WERI-Rb-1 (cell line): ENCODE results near the gene XNDC1N.
"Not testable (repeated sequence)": the region's sequence is repeated elsewhere in the genome, so short reads cannot be mapped to it uniquely, and the experiment has no call there.

ENCODE experiments used
- DNase-seq: peaks from one replicate; pipeline ENCODE4 v3.0.0-alpha.2; 2020
- H3K27ac ChIP-seq: fragments of 250-450 bp; sonication (Bioruptor Pico); 2 replicates; pipeline ENCODE4 v1.5.1; 2020; ENCODE audit warnings: mild to moderate bottlenecking, moderate library complexity
- H3K27me3 ChIP-seq: fragments of 250-450 bp; sonication (Bioruptor Pico); 2 replicates; pipeline ENCODE4 v1.5.1; 2021; ENCODE audit warnings: mild to moderate bottlenecking, low read depth, moderate library complexity; ENCODE audit not compliant: insufficient read depth, severe bottlenecking
- H3K36me3 ChIP-seq: fragments of 250-450 bp; sonication (Bioruptor Pico); 2 replicates; pipeline ENCODE4 v1.5.1; 2020; ENCODE audit warnings: mild to moderate bottlenecking, moderate library complexity
- H3K4me3 ChIP-seq: 2 replicates; pipeline ENCODE4 v1.5.1; 2011; ENCODE audit warnings: low read depth, mild to moderate bottlenecking, control low read depth, low read length
- H3K9me3 ChIP-seq: fragments of 250-450 bp; sonication (Bioruptor Pico); 2 replicates; pipeline ENCODE4 v1.5.1; 2021; ENCODE audit warnings: mild to moderate bottlenecking, moderate library complexity; ENCODE audit not compliant: severe bottlenecking
- TF ChIP-seq, protein P1 (sequence below): IDR thresholded peaks from 2 replicates; pipeline ENCODE4 v1.5.1; 2011; ENCODE audit warnings: low read depth, mild to moderate bottlenecking, control low read depth, inconsistent platforms, low read length

Gene XNDC1N

DNA sequence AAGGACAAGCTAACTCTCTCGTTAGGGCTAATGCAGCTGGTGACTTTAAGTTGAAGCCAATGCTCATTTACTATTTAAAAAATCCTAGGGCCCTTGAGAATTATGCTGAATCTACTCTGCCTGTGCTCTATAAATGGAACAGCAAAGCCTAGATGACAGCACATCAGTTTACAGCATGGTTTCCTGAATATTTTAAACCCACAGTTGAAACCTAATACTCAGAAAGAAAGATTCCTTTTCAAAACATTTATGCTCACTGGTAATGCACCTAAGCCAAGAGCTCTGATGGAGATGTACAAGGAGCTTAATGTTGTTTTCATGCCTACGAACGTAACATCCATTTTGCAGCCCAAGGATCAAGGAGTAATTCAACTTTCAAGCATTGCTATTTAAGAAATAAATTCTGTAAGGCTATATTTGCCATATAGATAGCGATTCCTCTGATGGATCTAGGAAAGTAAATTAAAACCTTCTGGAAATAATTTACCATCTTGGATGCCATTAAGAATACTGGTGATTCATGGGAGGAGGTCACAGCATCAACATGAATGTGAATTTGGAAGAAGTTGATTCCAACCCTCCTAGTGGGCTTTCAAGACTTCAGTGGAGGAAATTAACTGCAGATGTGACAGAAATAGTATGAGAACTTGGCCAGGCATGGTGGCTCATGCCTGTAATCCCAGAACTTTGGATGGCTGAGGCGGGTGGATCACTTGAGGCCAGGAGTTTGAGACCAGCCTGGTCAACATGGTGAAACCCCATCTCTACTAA, 14.5 kb downstream of the XNDC1N start:
- TF ChIP-seq, protein P1, sequence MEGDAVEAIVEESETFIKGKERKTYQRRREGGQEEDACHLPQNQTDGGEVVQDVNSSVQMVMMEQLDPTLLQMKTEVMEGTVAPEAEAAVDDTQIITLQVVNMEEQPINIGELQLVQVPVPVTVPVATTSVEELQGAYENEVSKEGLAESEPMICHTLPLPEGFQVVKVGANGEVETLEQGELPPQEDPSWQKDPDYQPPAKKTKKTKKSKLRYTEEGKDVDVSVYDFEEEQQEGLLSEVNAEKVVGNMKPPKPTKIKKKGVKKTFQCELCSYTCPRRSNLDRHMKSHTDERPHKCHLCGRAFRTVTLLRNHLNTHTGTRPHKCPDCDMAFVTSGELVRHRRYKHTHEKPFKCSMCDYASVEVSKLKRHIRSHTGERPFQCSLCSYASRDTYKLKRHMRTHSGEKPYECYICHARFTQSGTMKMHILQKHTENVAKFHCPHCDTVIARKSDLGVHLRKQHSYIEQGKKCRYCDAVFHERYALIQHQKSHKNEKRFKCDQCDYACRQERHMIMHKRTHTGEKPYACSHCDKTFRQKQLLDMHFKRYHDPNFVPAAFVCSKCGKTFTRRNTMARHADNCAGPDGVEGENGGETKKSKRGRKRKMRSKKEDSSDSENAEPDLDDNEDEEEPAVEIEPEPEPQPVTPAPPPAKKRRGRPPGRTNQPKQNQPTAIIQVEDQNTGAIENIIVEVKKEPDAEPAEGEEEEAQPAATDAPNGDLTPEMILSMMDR = no peak
- no peaks in the 10 kb centered on the region for H3K27me3 ChIP-seq
- H3K4me3 ChIP-seq = no peak overlapping the region
- DNase-seq = no peak
- H3K27ac ChIP-seq = no peak overlapping the region
- peaks cover 8% of the 10 kb centered on the region for H3K36me3 ChIP-seq
- H3K9me3 ChIP-seq = no peaks in the 10 kb centered on the region

DNA sequence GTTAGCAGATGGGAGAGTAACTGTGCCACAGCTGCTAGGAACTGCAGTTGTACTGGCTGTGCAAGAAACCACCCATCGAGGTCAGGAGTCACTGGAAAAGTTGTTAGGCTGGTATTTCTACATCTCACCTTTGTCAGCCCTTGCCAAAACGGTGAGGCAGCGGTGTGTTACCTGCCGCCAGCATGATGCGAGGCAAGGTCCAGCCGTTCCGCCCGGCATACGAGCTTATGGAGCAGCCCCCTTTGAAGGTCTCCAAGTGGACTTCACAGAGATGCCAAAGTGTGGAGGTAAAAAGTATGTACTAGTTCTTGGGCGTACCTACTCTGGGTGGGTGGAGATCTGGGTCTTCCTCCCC, 16.4 kb downstream of the XNDC1N start:
- not testable (repeated sequence) for DNase-seq, H3K36me3 ChIP-seq, H3K27me3 ChIP-seq, H3K4me3 ChIP-seq, H3K9me3 ChIP-seq, H3K27ac ChIP-seq

DNA sequence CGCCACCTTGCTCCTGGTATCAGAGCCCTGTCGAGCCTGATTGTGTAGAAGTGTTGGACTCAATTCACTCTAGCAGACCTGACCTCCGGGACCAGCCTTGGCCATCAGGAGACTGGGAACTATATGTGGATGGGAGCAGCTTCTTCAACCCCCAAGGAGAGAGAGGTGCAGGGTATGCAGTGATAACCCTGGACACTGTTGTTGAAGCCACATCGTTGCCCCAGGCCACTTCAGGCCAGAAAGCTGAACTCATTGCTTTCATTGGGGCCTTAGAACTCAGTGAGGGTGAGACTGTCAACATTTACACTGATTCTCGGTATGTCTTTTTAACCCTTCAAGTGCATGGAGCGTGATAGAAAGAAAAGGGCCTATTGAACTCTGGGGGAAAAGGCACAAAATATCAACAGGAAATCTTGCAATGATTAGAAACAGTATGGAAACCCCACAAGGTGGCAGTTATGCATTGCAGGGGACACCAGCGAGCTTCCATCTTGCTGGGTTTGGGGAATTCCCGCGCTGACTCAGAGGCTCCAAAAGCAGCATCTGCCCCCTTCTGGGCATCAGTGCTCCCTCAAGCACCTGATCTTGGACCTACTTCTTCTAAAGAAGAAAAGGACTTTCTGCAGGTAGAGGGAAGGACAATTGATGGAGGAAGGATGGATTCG, 16.9 kb downstream of the XNDC1N start:
- not testable (repeated sequence) for DNase-seq

DNA sequence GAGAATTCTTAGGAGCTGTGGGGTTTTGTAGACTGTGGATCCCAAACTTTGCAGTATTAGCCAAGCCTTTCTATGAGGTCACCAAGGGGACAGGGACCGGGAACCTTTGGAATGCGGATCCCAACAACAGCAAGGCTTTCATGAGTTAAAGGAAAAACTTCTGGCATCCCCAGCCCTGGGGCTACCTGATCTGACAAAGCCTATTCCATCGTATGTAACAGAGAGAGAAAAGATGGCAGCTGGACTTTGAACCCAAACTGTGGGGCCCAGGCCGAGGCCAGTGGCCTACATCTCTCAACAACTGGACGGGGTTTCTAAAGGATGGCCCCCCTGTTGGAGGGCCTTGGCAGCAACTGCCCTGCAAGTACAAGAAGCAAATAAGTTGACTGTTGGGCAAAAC, 17.6 kb downstream of the XNDC1N start:
- H3K36me3 ChIP-seq, H3K27me3 ChIP-seq, DNase-seq, H3K9me3 ChIP-seq, H3K27ac ChIP-seq, H3K4me3 ChIP-seq: not testable (repeated sequence)

More for the DNA sequence above, 16.9 kb downstream of the XNDC1N start:
- H3K27me3 ChIP-seq, H3K36me3 ChIP-seq, H3K4me3 ChIP-seq, H3K9me3 ChIP-seq, H3K27ac ChIP-seq: not testable (repeated sequence)

DNA sequence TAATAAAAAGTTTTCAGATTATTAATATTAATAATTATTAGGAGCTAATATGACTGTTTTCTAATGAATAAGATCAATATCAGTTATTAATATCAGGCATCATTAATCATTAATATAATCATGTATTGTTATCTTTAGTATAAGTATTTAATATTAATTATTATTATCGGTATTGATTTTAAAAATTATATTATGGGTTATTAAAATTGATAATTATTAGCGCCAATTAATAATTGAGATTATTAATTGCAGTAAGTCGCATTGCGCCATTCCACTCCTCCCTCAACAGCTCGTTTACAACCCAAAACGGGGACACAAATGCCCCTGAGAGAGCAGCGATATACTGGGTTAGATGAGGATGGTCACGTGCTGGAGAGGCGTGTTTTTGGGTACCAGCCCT, 20.2 kb downstream of the XNDC1N start:
- H3K4me3 ChIP-seq = no peak overlapping the region
- TF ChIP-seq, protein P1 = no peak
- no peaks in the 10 kb centered on the region for H3K9me3 ChIP-seq
- no peak for DNase-seq
- H3K27ac ChIP-seq = no peak overlapping the region
- no peaks in the 10 kb centered on the region for H3K27me3 ChIP-seq
- H3K36me3 ChIP-seq = no peaks in the 10 kb centered on the region

DNA sequence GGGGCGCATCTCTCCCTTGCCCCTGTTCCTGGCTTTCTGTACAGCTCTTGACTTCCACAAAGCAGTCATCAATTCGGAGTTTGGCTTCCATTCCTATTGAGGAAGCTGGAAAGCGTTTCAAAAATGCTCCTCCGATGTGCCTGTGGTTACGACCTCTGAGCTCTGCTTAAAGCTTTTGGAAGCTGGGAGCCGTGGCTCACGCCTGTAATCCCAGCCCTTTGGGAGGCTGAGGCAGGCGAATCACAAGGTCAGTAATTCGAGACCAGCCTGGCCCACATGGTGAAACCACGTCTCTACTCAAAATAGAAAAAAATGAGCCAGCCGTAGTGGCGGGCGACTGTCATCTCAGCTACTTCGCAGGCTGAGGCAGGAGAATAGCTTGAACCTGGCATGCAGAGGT, 27.3 kb downstream of the XNDC1N start:
- not testable (repeated sequence) for DNase-seq, H3K4me3 ChIP-seq, H3K9me3 ChIP-seq, H3K27me3 ChIP-seq, H3K27ac ChIP-seq, H3K36me3 ChIP-seq

DNA sequence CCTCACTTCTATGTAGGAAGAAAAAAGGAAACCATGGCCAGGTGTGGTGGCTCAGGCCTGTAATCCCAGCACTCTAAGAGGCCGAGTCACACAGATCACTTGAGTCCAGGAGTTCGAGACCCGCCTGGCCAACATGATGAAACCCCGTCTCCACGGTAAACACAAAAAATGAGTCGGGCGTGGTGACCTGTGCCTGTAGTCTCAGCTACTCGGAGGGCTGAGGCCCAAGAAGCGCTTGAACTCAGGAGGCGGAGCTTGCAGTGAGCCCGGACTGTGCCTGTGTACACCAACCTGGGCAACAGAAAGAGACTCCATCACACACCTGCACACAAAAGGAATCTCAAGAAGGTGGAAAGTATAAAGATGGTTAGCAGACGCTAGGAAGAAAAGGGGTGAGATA, 32.4 kb downstream of the XNDC1N start:
- no peaks in the 10 kb centered on the region for H3K27me3 ChIP-seq
- no peaks in the 10 kb centered on the region for H3K9me3 ChIP-seq
- H3K36me3 ChIP-seq = no peaks in the 10 kb centered on the region
- TF ChIP-seq, protein P1 = no peak
- no peak overlapping the region for H3K27ac ChIP-seq
- DNase-seq = no peak
- no peak overlapping the region for H3K4me3 ChIP-seq

DNA sequence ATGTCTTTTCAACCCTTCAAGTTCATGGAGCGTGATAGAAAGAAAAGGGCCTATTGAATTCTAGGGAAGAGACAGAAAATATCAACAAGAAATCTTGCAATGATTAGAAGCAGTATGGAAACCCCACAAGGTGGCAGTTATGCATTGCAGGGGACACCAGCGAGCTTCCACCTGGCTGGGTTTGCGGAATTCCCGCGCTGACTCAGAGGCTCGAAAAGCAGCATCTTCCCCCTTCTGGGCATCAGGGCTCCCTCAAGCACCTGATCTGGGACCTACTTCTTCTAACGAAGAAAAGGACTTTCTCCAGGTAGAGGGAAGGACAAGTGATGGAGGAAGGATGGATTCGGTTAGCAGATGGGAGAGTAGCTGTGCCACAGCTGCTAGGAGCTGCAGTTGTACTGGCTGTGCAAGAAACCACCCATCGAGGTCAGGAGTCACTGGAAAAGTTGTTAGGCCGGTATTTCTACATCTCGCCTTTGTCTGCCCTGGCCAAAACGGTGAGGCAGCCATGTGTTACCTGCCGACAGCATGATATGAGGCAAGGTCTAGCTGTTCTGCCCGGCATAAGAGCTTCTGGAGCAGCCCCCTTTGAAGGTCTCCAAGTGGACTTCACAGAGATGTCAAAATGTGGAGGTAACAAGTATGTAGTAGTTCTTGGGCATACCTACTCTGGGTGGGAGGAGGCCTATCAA, 39.1 kb downstream of the XNDC1N start:
- not testable (repeated sequence) for H3K36me3 ChIP-seq, H3K27me3 ChIP-seq, H3K4me3 ChIP-seq, DNase-seq, H3K9me3 ChIP-seq, H3K27ac ChIP-seq

DNA sequence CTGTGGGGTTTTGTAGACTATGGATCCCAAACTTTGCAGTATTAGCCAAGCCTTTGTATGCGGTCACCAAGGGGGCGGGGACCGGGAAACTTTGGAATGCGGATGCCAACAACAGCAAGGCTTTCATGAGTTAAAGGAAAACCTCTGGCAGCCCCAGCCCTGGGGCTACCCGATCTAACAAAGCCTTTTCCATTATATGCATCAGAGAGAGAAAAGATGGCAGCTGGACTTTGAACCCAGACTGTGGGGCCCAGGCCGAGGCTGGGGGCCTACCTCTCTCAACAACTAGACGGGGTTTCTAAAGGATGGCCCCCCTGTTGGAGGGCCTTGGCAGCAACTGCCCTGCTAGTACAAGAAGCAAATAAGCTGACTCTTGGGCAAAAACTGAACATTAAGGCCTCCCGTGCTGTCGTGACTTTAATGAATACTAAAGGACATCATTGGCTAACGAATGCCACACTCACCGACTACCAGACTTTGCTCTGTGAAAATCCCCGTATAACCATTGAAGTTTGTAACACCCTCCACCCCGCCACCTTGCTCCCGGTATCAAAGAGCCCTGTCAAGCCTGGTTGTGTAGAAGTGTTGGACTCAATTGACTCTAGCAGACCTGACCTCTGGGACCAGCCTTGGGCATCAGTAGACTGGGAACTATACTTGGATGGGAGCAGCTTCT, 39.9 kb downstream of the XNDC1N start:
- H3K27ac ChIP-seq, H3K9me3 ChIP-seq, DNase-seq, H3K4me3 ChIP-seq, H3K36me3 ChIP-seq, H3K27me3 ChIP-seq: not testable (repeated sequence)

DNA sequence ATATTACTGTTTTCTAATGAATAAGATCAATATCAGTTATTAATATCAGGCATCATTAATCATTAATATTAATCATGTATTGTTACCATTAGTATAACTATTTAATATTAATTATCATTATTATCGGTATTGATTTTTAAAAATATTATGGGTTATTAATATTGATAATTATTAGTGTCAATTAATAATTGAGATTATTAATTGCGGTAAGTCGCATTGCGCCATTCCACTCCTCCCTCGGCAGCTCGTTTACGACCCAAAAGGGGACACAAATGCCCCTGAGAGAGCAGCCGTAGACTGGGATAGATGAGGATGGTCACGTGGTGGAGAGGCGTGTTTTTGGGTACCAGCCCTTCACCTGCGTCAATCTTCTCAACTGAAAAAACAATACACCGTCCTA, 42.6 kb downstream of the XNDC1N start:
- DNase-seq, H3K27ac ChIP-seq, H3K4me3 ChIP-seq, H3K9me3 ChIP-seq, H3K27me3 ChIP-seq, H3K36me3 ChIP-seq: not testable (repeated sequence)
